ENCODE results near the gene SSTR5. TPM values are rescaled to one million over a fixed set of nuclear protein-coding genes. Genes with fewer than 3 reads are reported as not detected.

Gene SSTR5
- polyA plus RNA-seq, 2 of the 4 experiments (the other 2 are of a cell fraction) = 0.06 to 0.08 TPM

- Histone ChIP-seq H3K27ac (no peak overlapping the region), H3K4me1 (no peaks in the 10 kb centered on the region), H3K4me2 (no peak overlapping the region), H3K4me3 (no peak overlapping the region), H3K9me3 (no peaks in the 10 kb centered on the region)
- ChIA-PET POLR2A (no interaction called here), CTCF (interaction anchor here (0.5 to 4.0 kb wide), 8 partner anchors 8 to 103 kb away, joined by 3 to 15 read pairs (median 3); no protein-coding TSS in a partner anchor)
- WGBS (ENCODE audit: missing lambda C conversion rate) = 87% methylated on average over 6 of the region's 21 CpGs
- DNase-seq (ENCODE audit: low read depth in 1 of 2, low spot score in 1 of 2) (no peak), FAIRE-seq (no peak), ATAC-seq (no peak)
- TF ChIP-seq CTCF (IDR thresholded peaks at IDR 0.05) (no peak), KDM5A (IDR thresholded peaks at IDR 0.05) (no peak), CBX8 (IDR thresholded peaks at IDR 0.05) (no peak), ESRRA (IDR thresholded peaks at IDR 0.05; ENCODE audit: borderline replicate concordance, low read length) (no peak), SMC3 (IDR thresholded peaks at IDR 0.05) (no peak), FOSB (CRISPR knock-in tag; IDR thresholded peaks at IDR 0.05) (no peak), ELK1 (IDR thresholded peaks at IDR 0.05; ENCODE audit: low read depth, low read length) (no peak), E2F6 (IDR thresholded peaks at IDR 0.05; ENCODE audit: borderline replicate concordance, low read depth) (no peak), BCL3 (IDR thresholded peaks at IDR 0.05) (no peak), FOXS1 (CRISPR knock-in tag; IDR thresholded peaks at IDR 0.05) (no peak), NR3C1 (IDR thresholded peaks at IDR 0.05) (no peak), ZC3H11A (IDR thresholded peaks at IDR 0.05) (no peak), HES2 (IDR thresholded peaks at IDR 0.05) (no peak), CBX2 (IDR thresholded peaks at IDR 0.05; ENCODE audit: borderline replicate concordance, low read depth) (no peak)
These were observed 51.1 kb downstream of the SSTR5 start for GRCh38 chr16:1123525-1124230.

- no peak for DNase-seq (ENCODE audit: low read depth in 1 of 2, low spot score in 1 of 2)
- WGBS (ENCODE audit: missing lambda C conversion rate) = 95% methylated on average over 6 of the region's 18 CpGs
These were observed 51.7 kb downstream of the SSTR5 start for GRCh38 chr16:1124291-1124690.

More at GRCh38 chr16:1124291-1124690, 51.7 kb downstream of the SSTR5 start:
- CTCF ChIA-PET = interaction anchor here (0.5 to 4.0 kb wide), 7 partner anchors 9 to 102 kb away, joined by 3 to 15 read pairs (median 3); no protein-coding TSS in a partner anchor
- no peaks in the 10 kb centered on the region for H3K9me3 ChIP-seq
- FAIRE-seq (no peak), ATAC-seq (no peak)
- H3K27ac ChIP-seq = no peak overlapping the region
- POLR2A ChIA-PET = no interaction called here
- no peak overlapping the region for H3K4me2 ChIP-seq
- H3K4me1 ChIP-seq = no peaks in the 10 kb centered on the region
- TF ChIP-seq ESRRA (IDR thresholded peaks at IDR 0.05; ENCODE audit: borderline replicate concordance, low read length) = no peak
- no peak for TF ChIP-seq REST (IDR thresholded peaks at IDR 0.05)
- no peak for TF ChIP-seq HDAC2 (IDR thresholded peaks at IDR 0.05)
- TF ChIP-seq SMC3 (IDR thresholded peaks at IDR 0.05) = no peak
- no peak for TF ChIP-seq RNF2 (IDR thresholded peaks at IDR 0.05; ENCODE audit: borderline replicate concordance, low read depth)
- TF ChIP-seq E2F6 (IDR thresholded peaks at IDR 0.05; ENCODE audit: borderline replicate concordance, low read depth) = no peak
- no peak overlapping the region for H3K4me3 ChIP-seq
